CD4-positive, CD25-positive, alpha-beta regulatory T cell (primary cell): ENCODE results near the gene POU2AF3. TPM values are rescaled to one million over a fixed set of nuclear protein-coding genes. Genes with fewer than 3 reads are reported as not detected.
A peak's percentile ranks its signal among the peaks of the same experiment; 100 is the strongest.
"Not testable (repeated sequence)": the region's sequence is repeated elsewhere in the genome, so short reads cannot be mapped to it uniquely, and the experiment has no call there.

Experiments
- ATAC-seq, 2 donors: fragments of 150-1000 bp; cut with Tn5 transposase; one replicate each; pipeline ENCODE4 v1.10.0; 2021; ENCODE audit warnings: low read depth in 2 of 2, moderate number of reproducible peaks in 2 of 2, moderate library complexity in 1 of 2
- DNase-seq, 3 donors: peaks; one replicate each; pipeline versions ENCODE4 v3.0.0 to v3.0.0-alpha.2; 2012 to 2022; ENCODE audit warnings: mixed read lengths in 1 of 3
- H3K27ac ChIP-seq: one replicate; pipeline ENCODE4 v1.7.0; 2013; ENCODE audit warnings: mild to moderate bottlenecking, low read length; ENCODE audit not compliant: insufficient read depth, poor library complexity, severe bottlenecking
- H3K27me3 ChIP-seq: one replicate; pipeline ENCODE4 v1.7.0; 2013; ENCODE audit warnings: low read length; ENCODE audit not compliant: control insufficient read depth, insufficient read depth
- H3K36me3 ChIP-seq: one replicate; pipeline ENCODE4 v1.7.0; 2013; ENCODE audit warnings: mild to moderate bottlenecking, low read length, moderate library complexity; ENCODE audit not compliant: control insufficient read depth, insufficient read depth
- H3K4me1 ChIP-seq: 2 replicates; pipeline ENCODE4 v1.7.0; 2013; ENCODE audit warnings: mild to moderate bottlenecking, low read length; ENCODE audit not compliant: insufficient read depth, control insufficient read depth, poor library complexity, severe bottlenecking
- H3K4me3 ChIP-seq: one replicate; pipeline ENCODE4 v1.7.0; 2013; ENCODE audit warnings: low read depth, mild to moderate bottlenecking, low read length, moderate library complexity
- H3K9me3 ChIP-seq, 2 experiments: 1 replicate in 1 of 2; 2 replicates in 1 of 2; pipeline ENCODE4 v1.7.0; 2013; ENCODE audit warnings: low read length in 2 of 2, mild to moderate bottlenecking in 1 of 2, moderate library complexity in 1 of 2; ENCODE audit not compliant: control insufficient read depth in 2 of 2
- H3K27ac Mint-ChIP-seq, 3 donors: one replicate each; pipeline ENCODE4 v1.8.0; 2020 to 2022; ENCODE audit warnings: mild to moderate bottlenecking in 3 of 3, mixed read lengths in 3 of 3, moderate library complexity in 2 of 3
- H3K27me3 Mint-ChIP-seq: one replicate; pipeline ENCODE4 v1.8.0; 2022; ENCODE audit warnings: mild to moderate bottlenecking, mixed read lengths
- H3K36me3 Mint-ChIP-seq: one replicate; pipeline ENCODE4 v1.8.0; 2020; ENCODE audit warnings: mixed read lengths
- H3K4me1 Mint-ChIP-seq, 4 donors: one replicate each; pipeline ENCODE4 v1.8.0; 2020 to 2022; ENCODE audit warnings: mixed read lengths in 4 of 4, mild to moderate bottlenecking in 1 of 4
- H3K4me3 Mint-ChIP-seq, 4 donors: one replicate each; pipeline ENCODE4 v1.8.0; 2020 to 2022; ENCODE audit warnings: mild to moderate bottlenecking in 4 of 4, mixed read lengths in 4 of 4, moderate library complexity in 3 of 4
- H3K9me3 Mint-ChIP-seq, 7 donors: one replicate each; pipeline ENCODE4 v1.8.0; 2020 to 2022; ENCODE audit warnings: mixed read lengths in 7 of 7, mild to moderate bottlenecking in 3 of 7, moderate library complexity in 2 of 7
- polyA plus RNA-seq, 4 donors: library from polyadenylated mRNA; unstranded; fragments of 300-500 nt; fragmentation: Illumina TruSeq; gene quantifications; one replicate each; pipeline ENCODE4 v1.2.3, GENCODE V29; 2021
- total RNA-seq: library from RNA; stranded (reverse); gene quantifications from one replicate; pipeline ENCODE4 v1.2.3, GENCODE V29; 2022

The POU2AF3 gene
- total and polyA plus RNA-seq, 5 donors from 2014 or later = not detected

DNA sequence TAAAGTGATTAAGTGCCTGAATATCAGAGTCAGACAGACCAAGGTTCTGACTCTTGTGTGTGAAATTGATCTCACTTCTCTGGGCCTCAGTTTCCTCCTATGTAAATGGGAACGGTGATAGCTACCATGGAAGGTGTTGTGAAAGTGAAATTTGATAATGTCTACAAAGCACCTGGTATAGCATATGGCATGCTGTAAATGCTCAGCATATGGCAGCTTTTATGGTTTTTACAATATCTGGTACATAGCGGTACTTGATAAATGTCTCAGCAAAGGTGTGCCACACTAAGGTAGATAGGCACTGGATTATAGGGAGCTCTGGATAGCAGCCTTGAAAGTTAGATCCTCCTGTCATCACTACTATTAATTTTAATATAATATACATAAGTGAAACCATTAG, 32.9 kb upstream of the POU2AF3 start:
- peaks cover 9% of the 10 kb centered on the region for H3K27me3 Mint-ChIP-seq
- H3K36me3 Mint-ChIP-seq = no peaks in the 10 kb centered on the region
- no peak overlapping the region for H3K4me3 Mint-ChIP-seq
- peaks cover 0 to 2% (median 0%) of the 10 kb centered on the region in 7 donors for H3K9me3 Mint-ChIP-seq
- Histone ChIP-seq H3K9me3 (no peaks in the 10 kb centered on the region), H3K27me3 (peaks cover 9% of the 10 kb centered on the region), H3K4me3 (no peak overlapping the region), H3K27ac (no peak overlapping the region), H3K4me1 (no peaks in the 10 kb centered on the region), H3K36me3 (no peaks in the 10 kb centered on the region)
- no peak for ATAC-seq
- no peak overlapping the region for H3K27ac Mint-ChIP-seq
- H3K4me1 Mint-ChIP-seq = no peaks in the 10 kb centered on the region
- no peak for DNase-seq

- not testable (repeated sequence) for H3K36me3 ChIP-seq, H3K4me1 Mint-ChIP-seq, H3K27me3 ChIP-seq, H3K27ac ChIP-seq, H3K9me3 ChIP-seq, H3K36me3 Mint-ChIP-seq, H3K4me1 ChIP-seq, H3K27ac Mint-ChIP-seq, H3K4me3 Mint-ChIP-seq, H3K4me3 ChIP-seq, H3K27me3 Mint-ChIP-seq, ATAC-seq, DNase-seq, H3K9me3 Mint-ChIP-seq
Measured at GRCh38 chr11:111268303-111268702, 30.0 kb upstream of the POU2AF3 start.

DNA sequence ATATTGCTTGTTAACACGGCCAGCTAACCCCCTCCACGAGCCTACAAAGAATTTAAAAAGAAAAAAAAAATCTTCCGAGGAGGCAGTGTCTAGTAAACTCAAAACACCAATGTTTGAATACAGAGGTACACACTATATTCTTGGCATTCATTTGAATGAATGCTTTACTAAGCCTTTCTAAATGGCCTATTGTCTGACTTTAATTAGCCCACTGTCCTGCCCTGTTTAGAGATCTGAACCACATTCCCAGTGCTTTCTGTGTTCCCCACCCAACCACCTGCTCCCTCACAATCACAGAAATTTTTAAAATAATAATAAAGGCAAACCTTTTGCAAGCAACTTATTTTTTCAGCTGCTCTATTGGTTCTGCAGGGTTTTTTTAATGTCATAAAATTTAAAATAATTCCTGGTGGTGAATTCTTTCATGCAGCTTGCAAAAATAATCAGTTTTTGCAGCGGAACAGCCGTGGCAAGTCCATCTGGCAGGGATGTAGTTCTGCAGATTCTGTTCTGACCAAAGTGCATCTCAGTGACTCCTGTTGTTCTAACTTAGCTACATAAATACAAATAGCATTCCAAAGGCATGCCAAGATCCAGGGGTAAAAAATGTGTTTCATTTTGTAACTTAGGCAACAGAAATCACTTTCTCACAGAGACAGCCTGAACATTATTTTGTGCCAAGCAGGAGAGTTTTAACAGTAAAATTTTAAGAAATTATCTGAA, 29.0 kb upstream of the POU2AF3 start:
- ATAC-seq (no peak), DNase-seq (no peak)
- H3K4me1 ChIP-seq = no peaks in the 10 kb centered on the region
- Mint-ChIP-seq H3K27ac (no peak overlapping the region), H3K36me3 (no peaks in the 10 kb centered on the region), H3K27me3 (peaks cover 12% of the 10 kb centered on the region), H3K9me3 (peaks cover 0 to 2% (median 0%) of the 10 kb centered on the region in 7 donors), H3K4me1 (peaks cover 0 to 5% (median 4%) of the 10 kb centered on the region in 4 donors), H3K4me3 (no peak overlapping the region)
- peaks cover 3% of the 10 kb centered on the region for H3K27me3 ChIP-seq
- H3K4me3 ChIP-seq = no peak overlapping the region
- H3K36me3 ChIP-seq = no peaks in the 10 kb centered on the region
- H3K9me3 ChIP-seq = no peaks in the 10 kb centered on the region
- no peak overlapping the region for H3K27ac ChIP-seq

DNA sequence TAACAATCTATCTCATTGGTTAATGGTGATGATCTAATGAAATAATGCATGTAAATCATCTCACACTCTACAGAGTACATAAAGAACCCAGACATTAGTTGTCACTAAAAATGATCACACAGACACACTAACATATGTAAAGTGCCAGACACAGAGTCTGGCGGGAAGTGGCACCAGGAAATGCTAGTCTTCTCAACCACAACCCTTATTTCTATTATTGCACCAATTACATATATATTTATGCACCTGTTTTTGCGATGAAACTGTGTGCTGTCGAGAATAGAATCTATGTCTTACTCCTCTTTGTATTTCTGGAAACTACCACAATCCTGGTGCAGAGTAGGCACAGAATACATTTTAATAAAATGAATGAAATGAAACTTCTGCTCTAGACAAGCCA, 25.9 kb upstream of the POU2AF3 start:
- H3K9me3 ChIP-seq = no peaks in the 10 kb centered on the region
- H3K4me1 ChIP-seq = no peaks in the 10 kb centered on the region
- H3K36me3 ChIP-seq = no peaks in the 10 kb centered on the region
- no peak overlapping the region for H3K27ac ChIP-seq
- Mint-ChIP-seq H3K9me3 (no peaks in the 10 kb centered on the region), H3K27ac (no peak overlapping the region), H3K27me3 (peaks cover 16% of the 10 kb centered on the region), H3K36me3 (no peaks in the 10 kb centered on the region), H3K4me3 (no peak overlapping the region), H3K4me1 (peaks cover 0 to 5% (median 4%) of the 10 kb centered on the region in 4 donors)
- no peak overlapping the region for H3K4me3 ChIP-seq
- H3K27me3 ChIP-seq = peaks cover 5% of the 10 kb centered on the region
- DNase-seq (no peak), ATAC-seq (no peak)

DNA sequence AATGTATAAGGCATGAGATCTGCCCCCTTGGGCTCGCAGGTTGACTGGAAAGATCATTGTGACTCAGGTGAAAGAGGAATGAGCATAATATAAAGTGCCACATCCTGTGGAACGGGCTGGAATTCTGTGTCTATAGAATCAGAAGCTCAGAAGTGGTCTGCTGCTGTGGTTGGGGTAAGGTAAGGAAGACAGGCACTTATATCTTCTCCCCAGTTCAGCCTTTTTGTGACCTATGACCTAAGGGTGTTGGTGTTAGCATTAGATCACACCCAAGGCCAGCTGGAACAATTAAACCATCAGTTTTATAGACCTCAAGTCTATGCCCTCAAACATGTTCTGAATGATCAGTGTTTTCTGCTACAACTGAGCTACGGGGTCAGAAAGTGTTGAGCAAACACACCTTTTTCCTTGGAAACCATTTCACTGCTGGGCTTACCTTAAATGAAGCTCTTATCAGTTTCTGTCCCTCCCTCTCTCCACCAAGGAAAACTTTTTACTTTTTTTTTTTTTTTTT, 15.7 kb upstream of the POU2AF3 start:
- peak overlapping the region in 1 of 3 donors; percentile 12 for H3K27ac Mint-ChIP-seq
- H3K27me3 Mint-ChIP-seq = peaks cover 13% of the 10 kb centered on the region

GRCh38 chr11:111283945-111284481, 14.3 kb upstream of the POU2AF3 start:
- H3K27me3 Mint-ChIP-seq = peaks cover 10% of the 10 kb centered on the region
- Histone ChIP-seq H3K36me3 (no peaks in the 10 kb centered on the region), H3K27me3 (no peaks in the 10 kb centered on the region), H3K4me1 (no peaks in the 10 kb centered on the region), H3K9me3 (no peaks in the 10 kb centered on the region), H3K27ac (no peak overlapping the region), H3K4me3 (no peak overlapping the region)
- no peak overlapping the region for H3K4me3 Mint-ChIP-seq
- no peak for DNase-seq
- ATAC-seq = no peak
- H3K36me3 Mint-ChIP-seq = no peaks in the 10 kb centered on the region
- no peaks in the 10 kb centered on the region for H3K9me3 Mint-ChIP-seq
- H3K27ac Mint-ChIP-seq = no peak overlapping the region
- no peaks in the 10 kb centered on the region for H3K4me1 Mint-ChIP-seq

More for the DNA sequence above, 15.7 kb upstream of the POU2AF3 start:
- no peaks in the 10 kb centered on the region for H3K4me1 Mint-ChIP-seq
- no peak overlapping the region for H3K4me3 ChIP-seq
- no peak overlapping the region for H3K4me3 Mint-ChIP-seq
- no peaks in the 10 kb centered on the region for H3K9me3 Mint-ChIP-seq
- no peaks in the 10 kb centered on the region for H3K9me3 ChIP-seq
- H3K27ac ChIP-seq = no peak overlapping the region
- H3K4me1 ChIP-seq = no peaks in the 10 kb centered on the region
- DNase-seq (no peak), ATAC-seq (no peak)
- H3K36me3 Mint-ChIP-seq = no peaks in the 10 kb centered on the region
- H3K27me3 ChIP-seq = no peaks in the 10 kb centered on the region
- no peaks in the 10 kb centered on the region for H3K36me3 ChIP-seq

DNA sequence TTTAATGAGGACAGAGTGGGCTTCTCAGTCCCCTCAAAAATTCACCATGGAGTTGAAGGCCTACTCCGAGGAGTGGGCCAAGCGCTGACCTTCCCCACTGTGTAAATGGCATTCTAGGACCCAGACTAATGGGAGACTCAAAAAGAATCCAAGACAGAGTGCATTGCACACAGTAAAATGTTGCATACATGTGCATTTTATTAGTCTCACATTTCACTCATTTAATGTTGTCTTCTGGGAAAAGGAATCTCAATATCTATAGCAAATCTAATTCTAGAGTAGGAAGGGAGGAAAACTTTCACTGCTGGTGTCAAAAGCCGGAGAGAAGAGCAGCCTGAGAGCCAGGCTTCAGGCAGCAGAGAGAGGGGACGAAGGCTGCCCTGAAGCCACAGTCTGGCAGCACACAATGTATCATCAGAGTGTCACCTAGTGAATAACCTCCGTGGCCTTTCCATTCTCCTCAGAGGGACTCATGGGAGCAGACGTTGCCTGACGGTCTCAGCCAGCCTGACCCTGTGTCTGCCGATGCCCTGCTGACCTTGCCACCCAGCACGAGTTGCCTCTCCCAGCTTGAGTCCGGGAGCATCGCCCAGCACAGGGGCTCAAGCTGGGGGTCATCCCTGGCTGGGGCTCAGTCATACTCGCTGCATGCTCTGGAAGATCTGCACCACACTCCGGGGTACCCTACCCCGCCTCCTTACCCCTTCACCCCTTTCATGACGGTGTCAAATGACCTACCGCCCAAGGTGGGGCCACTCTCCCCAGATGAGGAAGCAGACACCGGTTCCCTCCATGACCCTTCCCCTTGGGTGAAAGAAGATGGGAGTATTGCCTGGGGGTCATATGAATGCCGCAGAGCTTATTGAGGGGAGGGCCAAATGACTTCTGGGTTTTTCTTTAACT, 12.9 kb upstream of the POU2AF3 start:
- Histone ChIP-seq H3K9me3 (no peaks in the 10 kb centered on the region), H3K4me1 (no peaks in the 10 kb centered on the region), H3K27me3 (no peaks in the 10 kb centered on the region), H3K4me3 (no peak overlapping the region), H3K27ac (no peak overlapping the region), H3K36me3 (no peaks in the 10 kb centered on the region)
- Mint-ChIP-seq H3K4me3 (no peak overlapping the region), H3K27me3 (peaks cover 3% of the 10 kb centered on the region), H3K36me3 (no peaks in the 10 kb centered on the region), H3K4me1 (no peaks in the 10 kb centered on the region), H3K9me3 (no peaks in the 10 kb centered on the region), H3K27ac (peak overlapping the region in 1 of 3 donors; percentile 64)
- ATAC-seq (no peak), DNase-seq (no peak)
